RPMI7951 (cell line): ENCODE data around the gene RTF1. TPM values are rescaled to one million over a fixed set of nuclear protein-coding genes. Genes with fewer than 3 reads are reported as not detected.
A peak's percentile ranks its signal among the peaks of the same experiment; 100 is the strongest.

ENCODE experiments used
- DNase-seq: peaks from one replicate; pipeline ENCODE4 v3.0.0-alpha.2; 2012; ENCODE audit warnings: low read depth
- total RNA-seq: library from RNA; depleted of rRNA; stranded (reverse); fragments of >200 nt; shearing (Covaris generic); gene quantifications from 2 replicates; pipeline ENCODE4 v1.2.3, GENCODE V29; 2014; rRNA removed

RTF1 gene
- total RNA-seq, 1 experiment from 2014 or later: 25.1 TPM

- DNase-seq: no peak
These were observed 88.9 kb downstream of the RTF1 start for GRCh38 chr15:41505776-41506175.

- no peak for DNase-seq
These were observed 90.0 kb downstream of the RTF1 start for GRCh38 chr15:41506796-41507341.

GRCh38 chr15:41507820-41508290 is 91.0 kb downstream of the RTF1 start:
- no peak for DNase-seq

- DNase-seq: no peak
These were observed 93.8 kb downstream of the RTF1 start for GRCh38 chr15:41510728-41511127.

- DNase-seq: no peak
These were observed 94.5 kb downstream of the RTF1 start for GRCh38 chr15:41511331-41511898.

GRCh38 chr15:41511899-41512369 is 95.0 kb downstream of the RTF1 start:
- no peak for DNase-seq

GRCh38 chr15:41512512-41512939 is 95.6 kb downstream of the RTF1 start:
- DNase-seq: no peak

- peak; percentile 55 for DNase-seq
These were observed 96.1 kb downstream of the RTF1 start for GRCh38 chr15:41512940-41513505.

GRCh38 chr15:41513506-41514227 is 96.8 kb downstream of the RTF1 start, which contains the start of gene LTK:
TSS of gene LTK (minus strand) at chr15:41513827. CDS start at chr15:41513709, 118 bp downstream.
- DNase-seq: peak; percentile 74

GRCh38 chr15:41517895-41518449 is 101.1 kb downstream of the RTF1 start:
- DNase-seq: no peak

GRCh38 chr15:41520636-41521035 is 103.7 kb downstream of the RTF1 start:
- no peak for DNase-seq

- no peak for DNase-seq
These were observed 104.7 kb downstream of the RTF1 start for GRCh38 chr15:41521614-41522013.

- DNase-seq: no peak
These were observed 106.2 kb downstream of the RTF1 start for GRCh38 chr15:41523097-41523496.

GRCh38 chr15:41530363-41530956 is 113.6 kb downstream of the RTF1 start:
- no peak for DNase-seq

Other genes with a start within 250 kb of the RTF1 start
- not detected in 2 replicates for gene EXD1, start 186.3 kb upstream of the RTF1 start, total RNA-seq
- 87.7 and 92.7 TPM in 2 replicates for gene CHP1, start 185.8 kb upstream of the RTF1 start, total RNA-seq
- 64.2 and 92.3 TPM in 2 replicates for gene OIP5, start 84.5 kb upstream of the RTF1 start, total RNA-seq
- 360 and 426 TPM in 2 replicates for gene NUSAP1, start 84.2 kb upstream of the RTF1 start, total RNA-seq
- gene NDUFAF1, start 14.6 kb upstream of the RTF1 start, total RNA-seq: 27.4 and 28.9 TPM in 2 replicates
- 9.2 and 13.2 TPM in 2 replicates for gene ITPKA, start 76.8 kb downstream of the RTF1 start, total RNA-seq
- gene LTK, start 96.7 kb downstream of the RTF1 start, total RNA-seq: 2.9 and 3.1 TPM in 2 replicates
- gene RPAP1, start 127.2 kb downstream of the RTF1 start, total RNA-seq: 23.8 and 41.9 TPM in 2 replicates
- gene TYRO3, start 142.1 kb downstream of the RTF1 start, total RNA-seq: 8.6 and 13.8 TPM in 2 replicates
- 19.5 and 24.2 TPM in 2 replicates for gene MGA, start 243.3 kb downstream of the RTF1 start, total RNA-seq